ENCODE measurements around the gene PCDHGC5.

The PCDHGC5 gene

DNA sequence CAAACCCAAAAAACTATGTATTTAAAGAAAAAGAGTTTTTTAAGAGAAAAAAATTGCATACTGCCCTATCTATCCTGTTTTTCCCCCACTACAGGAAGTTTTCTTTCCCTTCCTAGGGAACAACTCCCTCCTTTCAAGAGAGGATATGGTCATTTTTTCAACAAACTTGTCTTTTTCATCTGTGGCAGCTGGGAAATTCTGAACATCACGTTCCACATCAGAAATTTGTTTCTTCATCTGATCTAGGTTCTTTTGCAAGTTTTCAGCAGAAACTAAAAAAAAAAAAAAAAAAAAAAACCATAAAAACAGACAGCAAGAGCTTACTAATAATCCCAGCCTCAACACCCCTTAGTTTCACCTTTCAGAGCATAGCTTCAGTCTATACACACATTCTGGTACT lies 38.5 kb downstream of the PCDHGC5 start:
- FAIRE-seq (no peak), DNase-seq (ENCODE audit: insufficient read length, low spot score) (no peak)

DNA sequence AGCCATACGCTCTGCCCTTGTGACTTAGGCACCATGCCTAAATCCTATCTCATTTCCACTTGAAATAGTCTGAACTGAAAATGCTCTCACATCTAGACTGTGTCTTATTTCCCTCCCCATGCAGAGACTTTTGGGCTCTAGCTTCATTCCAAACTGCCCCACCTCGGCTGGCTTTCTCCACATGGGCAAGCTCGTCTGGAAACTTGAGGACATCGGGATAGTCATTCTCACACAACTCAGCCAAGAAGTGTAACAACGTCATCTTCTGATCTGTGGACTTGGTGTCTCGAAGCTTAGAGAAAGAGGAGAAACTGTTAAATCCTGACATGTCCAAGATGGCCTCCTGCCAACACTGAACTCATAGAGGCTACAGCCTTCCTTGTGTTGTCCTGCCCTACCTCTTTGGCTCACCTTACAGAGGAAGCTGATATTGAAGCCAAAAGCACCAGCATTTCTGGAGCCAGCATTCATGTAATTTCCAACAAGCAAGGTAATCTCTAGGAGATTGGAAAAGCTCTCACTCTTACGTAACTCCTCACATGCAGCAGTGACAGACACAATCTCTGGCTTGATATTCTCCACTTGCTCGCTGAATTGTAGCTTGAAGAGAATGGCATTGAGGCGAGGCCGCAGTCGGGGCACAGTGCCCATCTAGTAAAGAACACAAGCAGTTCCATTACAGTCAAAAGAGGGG lies 39.6 kb downstream of the PCDHGC5 start:
- DNase-seq (ENCODE audit: insufficient read length, low spot score) (no peak), FAIRE-seq (no peak)

DNA sequence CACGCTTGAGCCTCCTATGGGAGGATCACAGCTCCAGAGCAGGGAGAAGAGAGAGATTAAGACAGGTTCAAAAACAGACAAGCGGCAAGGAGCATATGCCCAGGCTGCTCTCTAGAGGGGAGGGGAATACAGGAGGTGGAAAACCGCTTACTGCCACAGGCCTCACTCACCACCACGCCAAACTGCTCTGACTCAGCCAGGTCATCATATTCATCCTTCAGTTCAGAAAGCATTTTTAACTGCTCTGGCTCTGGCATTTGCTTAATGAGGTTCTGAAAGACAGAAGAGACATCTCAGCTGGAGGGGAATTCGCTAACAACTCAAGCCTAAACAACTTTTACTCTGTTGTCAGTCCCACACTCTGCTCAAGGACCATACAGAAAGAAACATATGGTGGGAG lies 40.1 kb downstream of the PCDHGC5 start:
- DNase-seq (ENCODE audit: insufficient read length, low spot score) = no peak
- FAIRE-seq = no peak

DNA sequence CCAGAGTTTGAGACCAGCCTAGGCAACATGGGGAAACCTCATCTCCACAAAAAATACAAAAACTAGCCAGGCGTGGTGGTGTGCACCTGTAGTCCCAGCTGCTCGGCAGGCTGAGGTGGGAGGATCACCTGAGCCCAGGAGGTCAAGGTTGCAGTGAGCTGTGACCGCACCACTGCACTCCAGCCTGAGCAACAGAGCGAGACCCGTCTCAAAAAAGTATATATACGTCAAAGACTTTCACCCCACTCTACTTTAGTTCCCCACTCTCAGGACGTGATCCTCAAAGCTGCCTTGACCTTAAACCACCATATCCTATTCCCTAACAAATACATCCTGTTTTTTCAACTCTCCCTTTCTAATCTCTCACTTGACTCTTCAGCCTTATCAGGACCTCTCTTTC lies 41.0 kb downstream of the PCDHGC5 start:
- no peak for FAIRE-seq
- no peak for DNase-seq (ENCODE audit: insufficient read length, low spot score)

DNA sequence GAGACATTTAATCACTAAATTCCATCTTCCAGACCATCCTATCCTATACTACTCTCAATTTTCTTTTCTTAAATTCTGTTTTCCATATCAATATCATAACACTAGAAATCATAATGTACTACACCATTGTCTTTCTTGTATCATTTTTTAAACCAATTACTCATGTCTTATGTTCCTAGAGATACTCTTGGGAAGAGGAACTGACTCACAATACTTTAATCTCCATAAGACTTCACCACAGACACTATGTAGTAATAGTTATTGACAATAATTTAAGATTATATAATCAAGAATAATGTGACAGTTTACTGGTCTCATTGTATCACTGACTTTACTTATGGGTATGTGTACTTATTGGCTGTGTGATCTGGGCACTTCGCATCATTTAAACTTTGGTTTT lies 43.8 kb downstream of the PCDHGC5 start:
- DNase-seq (ENCODE audit: insufficient read length, low spot score) = no peak
- FAIRE-seq = no peak

DNA sequence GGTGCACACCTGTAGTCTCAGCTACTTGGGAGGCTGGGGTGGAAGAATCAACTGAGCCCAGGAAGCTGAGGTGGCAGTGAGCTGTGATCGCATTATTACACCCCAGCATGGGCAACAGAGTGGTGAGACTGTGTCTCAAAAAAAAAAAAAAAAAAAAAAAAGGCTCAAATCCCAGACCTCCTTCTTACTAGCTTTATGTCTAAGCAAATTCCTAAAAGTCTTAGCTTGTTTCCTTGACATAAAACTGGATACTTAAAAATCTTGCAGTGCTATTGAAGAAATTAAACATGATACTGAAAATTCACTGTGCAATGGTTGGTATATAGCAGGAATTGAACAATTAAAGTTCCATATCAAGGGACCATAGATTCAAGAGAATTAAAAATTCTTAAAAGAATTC lies 45.0 kb downstream of the PCDHGC5 start:
- no peak for DNase-seq (ENCODE audit: insufficient read length, low spot score)
- FAIRE-seq = no peak

DNA sequence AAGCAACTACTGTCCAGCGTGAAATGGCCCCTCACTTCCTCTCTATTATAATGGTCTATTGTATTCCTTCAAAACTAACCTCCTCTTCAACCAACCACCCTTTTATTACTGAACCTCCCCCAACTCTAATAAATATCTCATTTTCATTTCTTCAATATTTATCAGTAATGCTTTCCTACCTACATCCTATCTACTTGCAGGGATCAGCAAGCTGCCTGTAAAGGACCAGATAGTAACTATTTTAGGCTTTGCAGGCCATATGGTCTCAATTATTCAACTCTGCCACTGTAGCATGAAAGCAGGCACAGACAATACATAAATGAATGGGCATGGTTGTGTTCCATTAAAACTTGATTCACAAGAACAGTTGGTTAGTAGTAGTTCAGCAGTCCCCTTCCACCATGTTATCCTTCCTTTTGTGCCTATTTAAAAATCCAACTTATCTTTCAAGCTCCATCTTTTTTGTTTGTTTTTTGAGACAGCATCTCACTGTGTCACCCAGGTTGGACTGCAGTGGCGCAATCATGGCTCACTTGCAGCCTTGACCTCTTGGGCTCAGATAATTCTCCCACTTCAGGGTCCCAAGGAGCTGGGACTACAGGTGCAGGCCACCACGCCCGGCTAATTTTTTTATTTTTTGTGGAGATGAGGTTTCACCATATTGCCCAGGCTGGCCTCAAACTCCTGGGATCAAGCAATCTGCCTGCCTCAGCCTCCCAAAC lies 45.8 kb downstream of the PCDHGC5 start:
- DNase-seq (ENCODE audit: insufficient read length, low spot score) (no peak), FAIRE-seq (no peak)
